ENCODE measurements around the gene NOC4L.

- TF ChIP-seq CTCF (IDR thresholded peaks at IDR 0.05): no peak
- no peak for TF ChIP-seq POLR2A (IDR thresholded peaks at IDR 0.05)
Measured at GRCh38 chr12:132138941-132139871, 5.1 kb upstream of the NOC4L start.
